SK-N-SH (cell line): Measurements from ENCODE around the gene PRELP. TPM values are rescaled to one million over a fixed set of nuclear protein-coding genes. Genes with fewer than 3 reads are reported as not detected.

ENCODE experiments used
- CTCF ChIA-PET: fragments of 300-600, 350-600 bp; formaldehyde crosslinking; extraction: SDS; loops from one replicate; lab custom pipeline; 2021; lab: Yijun Ruan, JAX
- POLR2A ChIA-PET: fragments of 350-600 bp; sonication (Branson Sonifier 250); formaldehyde crosslinking; extraction: SDS; loops from one replicate; lab custom pipeline; 2020; ENCODE audit warnings: antibody characterized with exemption, inconsistent platforms; lab: Yijun Ruan, JAX
- DNase-seq: peaks from one replicate; pipeline ENCODE4 v3.0.0; 2012
- H2AFZ ChIP-seq: fragments of 200-600 bp; sonication (generic); 2 replicates; pipeline ENCODE4 v1.8.1; 2016; ENCODE audit warnings: antibody characterized with exemption, mild to moderate bottlenecking, low read depth
- H3F3A ChIP-seq: fragments of 200-600 bp; sonication (generic); replicated peaks from 2 replicates; pipeline ENCODE3; 2016; ENCODE audit warnings: antibody characterized with exemption, mild to moderate bottlenecking; ENCODE audit not compliant: insufficient read depth
- H3K27ac ChIP-seq, 2 experiments: fragments of 200-500 bp in 1 of 2; fragments of 200-600 bp in 1 of 2; sonication (Bioruptor generic) in 1 of 2; sonication (generic), shearing (Covaris generic) in 1 of 2; 2 replicates each; pipeline versions ENCODE4 v1.5.1 to v1.6.1; 2014 to 2016; ENCODE audit warnings: low read depth in 2 of 2, inconsistent platforms in 1 of 2, low read length in 1 of 2, mild to moderate bottlenecking in 1 of 2, mixed read lengths in 1 of 2
- H3K27me3 ChIP-seq: fragments of 200-600 bp; sonication (generic), shearing (Covaris generic); 2 replicates; pipeline ENCODE4 v1.6.1; 2016; ENCODE audit warnings: mixed run types; ENCODE audit not compliant: insufficient read depth
- H3K36me3 ChIP-seq, 2 experiments: fragments of 200-500 bp in 1 of 2; fragments of 200-600 bp in 1 of 2; sonication (Bioruptor generic) in 1 of 2; sonication (generic) in 1 of 2; replicated peaks in 1 of 2; 2 replicates each; pipeline versions ENCODE3 to v1.5.1; 2014 to 2016; ENCODE audit warnings: low read length in 1 of 2, mild to moderate bottlenecking in 1 of 2; ENCODE audit not compliant: insufficient read depth in 2 of 2, control insufficient read depth in 1 of 2
- H3K4me1 ChIP-seq, 2 experiments: fragments of 200-500 bp in 1 of 2; fragments of 200-600 bp in 1 of 2; sonication (Bioruptor generic) in 1 of 2; sonication (generic), shearing (Covaris generic) in 1 of 2; 2 replicates each; pipeline versions ENCODE4 v1.5.1 to v1.6.1; 2014 to 2016; ENCODE audit warnings: low read depth in 1 of 2, low read length in 1 of 2, mixed run types in 1 of 2; ENCODE audit not compliant: insufficient read depth in 2 of 2, control insufficient read depth in 1 of 2
- H3K4me2 ChIP-seq: fragments of 200-600 bp; sonication (generic), shearing (Covaris generic); 2 replicates; pipeline ENCODE4 v1.6.1; 2017; ENCODE audit warnings: mixed run types
- H3K4me3 ChIP-seq, 2 experiments: fragments of 200-500 bp in 1 of 2; fragments of 200-600 bp in 1 of 2; sonication (Bioruptor generic) in 1 of 2; sonication (generic), shearing (Covaris generic) in 1 of 2; 2 replicates each; pipeline versions ENCODE4 v1.5.1 to v1.8.1; 2014 to 2016; ENCODE audit warnings: low read depth in 2 of 2, inconsistent platforms in 1 of 2, low read length in 1 of 2, mild to moderate bottlenecking in 1 of 2, mixed read lengths in 1 of 2, moderate library complexity in 1 of 2
- H3K79me2 ChIP-seq: fragments of 200-600 bp; sonication (generic); 2 replicates; pipeline ENCODE4 v1.8.1; 2017; ENCODE audit warnings: mild to moderate bottlenecking; ENCODE audit not compliant: insufficient read depth
- H3K9ac ChIP-seq: fragments of 200-600 bp; sonication (generic); 2 replicates; pipeline ENCODE4 v1.6.1; 2017; ENCODE audit warnings: mixed run types
- H3K9me2 ChIP-seq: fragments of 200-600 bp; sonication (generic); 2 replicates; pipeline ENCODE4 v1.6.1; 2017; ENCODE audit warnings: mixed run types
- H3K9me3 ChIP-seq: fragments of 200-600 bp; sonication (generic); 2 replicates; pipeline ENCODE4 v1.6.1; 2017; ENCODE audit warnings: mixed run types, mild to moderate bottlenecking, moderate library complexity
- H4K20me1 ChIP-seq: fragments of 200-600 bp; sonication (generic); 2 replicates; pipeline ENCODE4 v1.6.1; 2017; ENCODE audit warnings: mild to moderate bottlenecking, mixed run types; ENCODE audit not compliant: insufficient read depth
- CHD2 ChIP-seq: fragments of 150-350 bp; IDR thresholded peaks from 2 replicates; pipeline ENCODE4 v1.6.1; 2018; ENCODE audit warnings: low read length; ENCODE audit not compliant: partially characterized antibody
- EP300 ChIP-seq, 2 experiments: IDR thresholded peaks; 2 replicates each; pipeline versions ENCODE4 v1.4.0 to v1.6.1; 2012; ENCODE audit warnings: borderline replicate concordance in 1 of 2, low read depth in 1 of 2, low read length in 1 of 2
- EZH2phosphoT487 ChIP-seq: fragments of 200-600 bp; sonication (generic); IDR thresholded peaks from 2 replicates; pipeline ENCODE4 v1.6.1; 2017; ENCODE audit warnings: low read depth, mixed run types, mild to moderate bottlenecking, antibody characterized with exemption, moderate library complexity, borderline replicate concordance
- FOSL2 ChIP-seq: IDR thresholded peaks from 2 replicates; pipeline ENCODE4 v1.4.0; 2012; ENCODE audit warnings: low read depth, mild to moderate bottlenecking, moderate library complexity, borderline replicate concordance
- FOXJ3 ChIP-seq: sonication (generic); formaldehyde crosslinking; IDR thresholded peaks from 2 replicates; pipeline ENCODE4 v1.5.1; 2020; ENCODE audit warnings: mild to moderate bottlenecking, missing genetic modification reagents
- FOXM1 ChIP-seq: IDR thresholded peaks from 2 replicates; pipeline ENCODE4 v1.4.0; 2012; ENCODE audit warnings: low read depth, mild to moderate bottlenecking
- GABPA ChIP-seq: IDR thresholded peaks from 2 replicates; pipeline ENCODE4 v1.4.0; 2012; ENCODE audit warnings: low read depth, mild to moderate bottlenecking
- GATA2 ChIP-seq: sonication (generic); formaldehyde crosslinking; IDR thresholded peaks from 2 replicates; pipeline ENCODE4 v1.5.0; 2020; ENCODE audit warnings: mild to moderate bottlenecking, missing genetic modification reagents
- MXI1 ChIP-seq: IDR thresholded peaks from 2 replicates; pipeline ENCODE4 v1.6.1; 2012; ENCODE audit warnings: mild to moderate bottlenecking, low read depth, low read length, improper control_type of control experiment
- NFIC ChIP-seq: IDR thresholded peaks from 2 replicates; pipeline ENCODE4 v1.4.0; 2012; ENCODE audit warnings: borderline replicate concordance
- NRF1 ChIP-seq: IDR thresholded peaks from 2 replicates; pipeline ENCODE4 v1.6.1; 2012; ENCODE audit warnings: low read depth, mild to moderate bottlenecking, low read length
- POLR2AphosphoS5 ChIP-seq: IDR thresholded peaks from 2 replicates; pipeline ENCODE4 v1.6.1; 2012; ENCODE audit warnings: low read depth, low read length
- RCOR1 ChIP-seq: fragments of 150-350 bp; IDR thresholded peaks from 2 replicates; pipeline ENCODE4 v1.6.1; 2017; ENCODE audit warnings: antibody characterized with exemption, low read length
- RFX5 ChIP-seq: IDR thresholded peaks from 2 replicates; pipeline ENCODE4 v1.6.1; 2012; ENCODE audit warnings: mild to moderate bottlenecking, improper control_type of control experiment, low read length
- SIN3A ChIP-seq: IDR thresholded peaks from 2 replicates; pipeline ENCODE4 v1.6.1; 2012; ENCODE audit warnings: low read depth, mild to moderate bottlenecking, low read length, moderate library complexity, borderline replicate concordance
- TAF1 ChIP-seq: IDR thresholded peaks from 2 replicates; pipeline ENCODE4 v1.6.1; 2012; ENCODE audit warnings: low read depth, mild to moderate bottlenecking, low read length, moderate library complexity, borderline replicate concordance
- TCF12 ChIP-seq: IDR thresholded peaks from 2 replicates; pipeline ENCODE4 v1.4.0; 2012
- WGBS: methylation state at CpG from one replicate; pipeline ENCODE4 v1.1.6; 2017; ENCODE audit warnings: low lambda C conversion rate; 5-methylcytosine and 5-hydroxymethylcytosine counted together
- polyA plus RNA-seq, 3 experiments: library from polyadenylated mRNA; depleted of rRNA; stranded (reverse); fragments of >200 nt; gene quantifications; 2 replicates each; pipeline ENCODE4 v1.2.3, GENCODE V29; 2012
- TF ChIP-seq, protein P1 (sequence below): IDR thresholded peaks from 2 replicates; pipeline ENCODE4 v1.4.0; 2012; ENCODE audit warnings: low read depth
- TF ChIP-seq, protein P2 (sequence below): fragments of 150-350 bp; IDR thresholded peaks from 2 replicates; pipeline ENCODE4 v1.6.1; 2017; ENCODE audit warnings: antibody characterized with exemption, low read length, low read depth, borderline replicate concordance
- TF ChIP-seq, protein P3 (sequence below): fragments of 150-350 bp; IDR thresholded peaks from 2 replicates; pipeline ENCODE4 v1.6.1; 2016; ENCODE audit warnings: mild to moderate bottlenecking, low read depth, low read length
- TF ChIP-seq, protein P4 (sequence below): IDR thresholded peaks from 2 replicates; pipeline ENCODE4 v1.4.0; 2012; ENCODE audit warnings: low read depth, borderline replicate concordance

The PRELP gene
- polyA plus RNA-seq, 1 of the 3 experiments (the other 2 are of a cell fraction): 0.48 TPM

DNA sequence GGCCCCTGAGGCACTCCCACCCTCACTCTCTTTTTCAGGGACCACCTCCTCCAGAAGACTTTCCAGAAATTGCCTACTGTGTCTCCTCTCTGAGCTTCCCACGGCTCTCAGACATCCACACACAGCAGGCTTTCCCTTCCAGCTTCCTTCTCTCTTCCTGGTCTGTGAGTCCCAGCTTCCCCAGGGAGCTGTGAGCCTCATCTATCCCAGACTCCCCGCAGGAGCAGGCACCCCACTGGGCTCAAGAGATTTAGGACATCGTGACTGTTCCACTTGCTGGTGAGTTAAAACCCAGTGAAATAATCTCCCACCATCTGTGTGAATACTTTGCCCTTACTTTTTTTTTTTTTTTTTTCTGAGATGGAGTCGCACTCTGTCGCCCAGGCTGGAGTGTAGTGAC, 22.0 kb upstream of the PRELP start:
- 76% methylated on average over 5 of the region's 5 CpGs for WGBS
- H3K4me3 ChIP-seq: no peak overlapping the region
- CTCF ChIA-PET: interaction anchor here (0.6 to 2.8 kb wide), 6 partner anchors 13 to 186 kb away, joined by 3 to 14 read pairs (median 3); no protein-coding TSS in a partner anchor
- no peak for DNase-seq
- POLR2A ChIA-PET: no interaction called here
- peaks cover 0 to 16% of the 10 kb centered on the region in 2 experiments; a peak in 3 of 4 replicates for H3K4me1 ChIP-seq
- no peaks in the 10 kb centered on the region for H3F3A ChIP-seq
- no peak overlapping the region for H2AFZ ChIP-seq
- no peaks in the 10 kb centered on the region; the same call in 1 of the 2 replicates for H3K27me3 ChIP-seq
- H3K27ac ChIP-seq: no peak overlapping the region
- no peaks in the 10 kb centered on the region for H4K20me1 ChIP-seq
- H3K9me3 ChIP-seq: no peaks in the 10 kb centered on the region
- H3K79me2 ChIP-seq: no peaks in the 10 kb centered on the region
- no peak overlapping the region for H3K9ac ChIP-seq
- H3K9me2 ChIP-seq: no peaks in the 10 kb centered on the region
- TF ChIP-seq, protein P1, sequence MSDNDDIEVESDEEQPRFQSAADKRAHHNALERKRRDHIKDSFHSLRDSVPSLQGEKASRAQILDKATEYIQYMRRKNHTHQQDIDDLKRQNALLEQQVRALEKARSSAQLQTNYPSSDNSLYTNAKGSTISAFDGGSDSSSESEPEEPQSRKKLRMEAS: no peak
- TF ChIP-seq TCF12: no peak
- TF ChIP-seq, protein P2, sequence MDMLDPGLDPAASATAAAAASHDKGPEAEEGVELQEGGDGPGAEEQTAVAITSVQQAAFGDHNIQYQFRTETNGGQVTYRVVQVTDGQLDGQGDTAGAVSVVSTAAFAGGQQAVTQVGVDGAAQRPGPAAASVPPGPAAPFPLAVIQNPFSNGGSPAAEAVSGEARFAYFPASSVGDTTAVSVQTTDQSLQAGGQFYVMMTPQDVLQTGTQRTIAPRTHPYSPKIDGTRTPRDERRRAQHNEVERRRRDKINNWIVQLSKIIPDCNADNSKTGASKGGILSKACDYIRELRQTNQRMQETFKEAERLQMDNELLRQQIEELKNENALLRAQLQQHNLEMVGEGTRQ: no peak
- TF ChIP-seq MXI1: no peak
- no peak for TF ChIP-seq SIN3A
- TF ChIP-seq, protein P3, sequence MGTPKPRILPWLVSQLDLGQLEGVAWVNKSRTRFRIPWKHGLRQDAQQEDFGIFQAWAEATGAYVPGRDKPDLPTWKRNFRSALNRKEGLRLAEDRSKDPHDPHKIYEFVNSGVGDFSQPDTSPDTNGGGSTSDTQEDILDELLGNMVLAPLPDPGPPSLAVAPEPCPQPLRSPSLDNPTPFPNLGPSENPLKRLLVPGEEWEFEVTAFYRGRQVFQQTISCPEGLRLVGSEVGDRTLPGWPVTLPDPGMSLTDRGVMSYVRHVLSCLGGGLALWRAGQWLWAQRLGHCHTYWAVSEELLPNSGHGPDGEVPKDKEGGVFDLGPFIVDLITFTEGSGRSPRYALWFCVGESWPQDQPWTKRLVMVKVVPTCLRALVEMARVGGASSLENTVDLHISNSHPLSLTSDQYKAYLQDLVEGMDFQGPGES: no peak
- TF ChIP-seq GABPA: no peak
- no peak for TF ChIP-seq EP300 (IDR thresholded peaks at IDR 0.05; ENCODE audit: borderline replicate concordance in 1 of 2, low read depth in 1 of 2, low read length in 1 of 2)
- no peak for TF ChIP-seq RCOR1
- no peak for TF ChIP-seq FOSL2
- TF ChIP-seq CHD2: no peak
- no peak for TF ChIP-seq EZH2phosphoT487
- no peak for TF ChIP-seq FOXM1
- no peak for TF ChIP-seq RFX5
- no peak for TF ChIP-seq NFIC
- TF ChIP-seq FOXJ3: no peak
- no peak for TF ChIP-seq GATA2
- H3K4me2 ChIP-seq: no peak overlapping the region
- no peaks in the 10 kb centered on the region for H3K36me3 ChIP-seq

DNA sequence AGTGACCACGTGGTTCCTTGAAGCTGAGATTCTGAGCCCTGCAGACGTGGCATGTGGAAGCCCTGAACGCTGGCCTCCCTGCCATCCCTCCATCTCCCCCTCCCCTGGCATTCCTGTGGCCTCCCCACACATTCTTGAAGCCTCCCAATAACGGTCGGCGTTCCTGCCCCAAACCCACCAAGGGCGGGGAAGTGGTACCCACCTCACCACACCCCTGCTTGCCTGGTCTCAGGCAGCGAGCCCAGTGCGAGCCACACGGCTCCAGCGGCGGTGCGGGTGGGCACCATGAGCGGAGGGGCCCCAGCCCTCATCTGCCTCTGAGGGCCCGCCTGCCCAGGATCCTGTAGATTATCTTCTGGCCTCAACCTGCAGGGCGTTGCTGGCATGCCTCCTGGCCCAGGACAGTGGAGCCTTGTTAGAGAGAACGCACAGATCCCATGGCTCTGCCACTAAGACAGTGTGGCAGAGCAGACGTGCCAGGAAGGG, 20.6 kb upstream of the PRELP start:
- no peak for DNase-seq
- Histone ChIP-seq H3K79me2 (no peaks in the 10 kb centered on the region), H3K36me3 (no peaks in the 10 kb centered on the region), H3K9me3 (no peaks in the 10 kb centered on the region), H3K9ac (no peak overlapping the region), H3F3A (no peaks in the 10 kb centered on the region), H3K4me2 (no peak overlapping the region), H2AFZ (no peak overlapping the region), H3K27me3 (no peaks in the 10 kb centered on the region), H3K27ac (no peak overlapping the region), H3K4me1 (peaks cover 0 to 16% of the 10 kb centered on the region in 2 experiments; a peak in 3 of 4 replicates), H3K4me3 (no peak overlapping the region), H3K9me2 (no peaks in the 10 kb centered on the region), H4K20me1 (no peaks in the 10 kb centered on the region)
- ChIA-PET POLR2A (no interaction called here), CTCF (interaction anchor here (1.1 to 2.8 kb wide), 4 partner anchors 11 to 115 kb away, joined by 3 to 14 read pairs (median 5); no protein-coding TSS in a partner anchor)
- 80% methylated on average over 8 of the region's 18 CpGs for WGBS
- no peak for TF ChIP-seq NRF1
- no peak for TF ChIP-seq TAF1
- no peak for TF ChIP-seq GATA2
- no peak for TF ChIP-seq NFIC
- TF ChIP-seq, protein P4, sequence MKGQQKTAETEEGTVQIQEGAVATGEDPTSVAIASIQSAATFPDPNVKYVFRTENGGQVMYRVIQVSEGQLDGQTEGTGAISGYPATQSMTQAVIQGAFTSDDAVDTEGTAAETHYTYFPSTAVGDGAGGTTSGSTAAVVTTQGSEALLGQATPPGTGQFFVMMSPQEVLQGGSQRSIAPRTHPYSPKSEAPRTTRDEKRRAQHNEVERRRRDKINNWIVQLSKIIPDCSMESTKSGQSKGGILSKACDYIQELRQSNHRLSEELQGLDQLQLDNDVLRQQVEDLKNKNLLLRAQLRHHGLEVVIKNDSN: no peak
- no peak for TF ChIP-seq POLR2AphosphoS5
- no peak for TF ChIP-seq MXI1
- no peak for TF ChIP-seq SIN3A
- TF ChIP-seq CHD2: no peak
- no peak for TF ChIP-seq EZH2phosphoT487
